Epidermal melanocyte (primary cell): ENCODE data around the gene DLX6.

Experiments
- DNase-seq: peaks from one replicate; pipeline ENCODE4 v3.0.0; 2011; ENCODE audit warnings: low spot score; ENCODE audit not compliant: insufficient read length

DLX6 gene

DNA sequence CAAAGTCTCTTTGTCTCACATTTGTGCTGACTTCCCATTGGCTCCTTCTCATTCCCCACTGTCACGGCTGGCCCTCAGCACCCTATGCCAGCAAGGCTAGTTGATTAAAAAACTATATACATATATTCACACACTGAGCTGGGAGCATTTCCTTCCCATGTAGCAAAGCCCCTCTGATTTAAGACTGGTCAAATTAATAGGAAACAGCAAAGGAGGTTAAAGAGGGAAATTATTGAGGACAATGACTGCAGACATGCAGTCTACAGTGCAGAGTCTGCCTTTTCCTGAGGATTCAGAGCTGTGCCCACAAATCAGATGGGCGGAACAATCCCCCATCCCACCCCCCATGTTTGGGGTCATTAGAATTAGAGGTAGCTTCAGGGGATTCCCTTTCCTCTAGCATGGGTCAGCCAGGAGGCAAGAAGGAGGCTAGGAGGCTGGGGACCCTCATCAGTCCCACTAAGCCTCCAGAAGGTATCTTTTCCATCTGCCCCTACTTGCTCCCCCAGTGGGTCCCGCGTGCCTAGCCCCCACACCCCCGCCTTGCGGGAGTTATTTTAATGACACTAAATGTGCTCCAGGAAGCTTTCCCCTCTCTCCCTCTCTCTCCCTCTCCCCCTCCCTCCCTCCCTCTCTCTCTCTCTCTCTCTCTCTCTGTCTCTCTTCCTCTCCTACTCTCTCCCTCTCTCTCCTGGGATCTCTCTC, 9.8 kb upstream of the DLX6 start:
- no peak for DNase-seq

DNA sequence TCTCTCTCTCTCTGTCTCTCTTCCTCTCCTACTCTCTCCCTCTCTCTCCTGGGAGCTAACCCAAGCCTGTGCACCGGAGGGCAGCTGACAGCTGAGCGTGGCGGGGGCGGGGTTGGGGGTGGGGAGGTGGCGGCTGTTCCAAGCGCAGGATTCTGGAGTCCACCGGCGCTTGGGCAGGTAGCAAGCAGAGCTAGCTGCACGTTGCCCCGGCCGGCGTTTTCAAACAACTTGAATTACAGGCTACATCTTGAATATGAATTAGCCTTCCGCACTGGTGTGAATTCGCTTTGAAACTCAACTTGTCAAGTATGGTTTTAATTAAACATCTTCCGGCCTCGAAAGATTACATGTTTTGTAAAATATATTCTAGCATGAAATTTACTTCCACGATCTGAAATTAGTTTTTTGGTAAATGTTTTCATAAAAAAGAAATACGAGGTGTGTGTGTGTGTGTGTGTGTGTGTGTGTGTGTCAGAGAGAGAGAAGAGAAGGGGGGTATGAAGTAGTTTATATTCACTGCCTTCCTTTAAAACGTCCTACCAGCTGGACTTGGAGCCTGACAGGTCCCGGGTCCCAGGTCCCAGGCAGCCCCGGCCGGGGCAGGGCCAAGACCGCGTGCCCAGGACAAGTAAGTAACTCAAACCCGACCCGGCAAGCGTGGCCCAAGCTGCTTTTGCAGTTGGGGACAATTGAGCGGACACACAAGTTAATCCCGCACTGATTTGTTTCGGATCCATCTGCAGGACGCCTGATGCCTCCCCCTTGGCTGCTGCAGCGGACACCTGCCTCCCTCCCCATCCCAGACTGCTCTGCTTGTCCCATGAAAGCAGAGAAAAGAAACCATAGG, 9.0 kb upstream of the DLX6 start:
- DNase-seq = no peak

DNA sequence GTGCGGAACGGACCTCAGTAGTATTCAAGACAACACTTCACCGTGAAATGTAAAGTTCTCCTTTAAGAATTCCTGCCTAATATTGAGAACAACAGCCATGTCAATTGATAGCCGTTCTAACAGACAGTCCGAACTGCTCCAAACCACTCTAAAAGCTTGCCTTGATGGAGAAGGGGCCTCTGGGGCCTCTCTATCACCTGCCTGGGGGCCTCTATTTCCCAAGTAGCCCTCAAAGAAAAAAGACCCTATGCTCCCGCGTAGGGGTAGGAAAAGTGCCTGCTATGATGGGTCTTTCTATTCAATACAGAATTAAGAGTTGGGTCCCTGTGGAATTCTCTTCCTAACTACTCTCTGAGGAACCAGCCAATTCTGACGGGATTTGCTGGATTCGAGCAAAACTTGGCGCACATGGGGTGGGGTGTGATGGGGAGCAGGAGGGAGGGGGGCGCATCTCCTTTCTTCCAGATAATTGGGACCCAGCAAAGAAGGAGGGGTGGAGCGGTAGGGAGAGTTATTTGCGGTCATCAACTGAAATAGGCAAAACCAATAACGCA, 8.3 kb upstream of the DLX6 start:
- DNase-seq = no peak

DNA sequence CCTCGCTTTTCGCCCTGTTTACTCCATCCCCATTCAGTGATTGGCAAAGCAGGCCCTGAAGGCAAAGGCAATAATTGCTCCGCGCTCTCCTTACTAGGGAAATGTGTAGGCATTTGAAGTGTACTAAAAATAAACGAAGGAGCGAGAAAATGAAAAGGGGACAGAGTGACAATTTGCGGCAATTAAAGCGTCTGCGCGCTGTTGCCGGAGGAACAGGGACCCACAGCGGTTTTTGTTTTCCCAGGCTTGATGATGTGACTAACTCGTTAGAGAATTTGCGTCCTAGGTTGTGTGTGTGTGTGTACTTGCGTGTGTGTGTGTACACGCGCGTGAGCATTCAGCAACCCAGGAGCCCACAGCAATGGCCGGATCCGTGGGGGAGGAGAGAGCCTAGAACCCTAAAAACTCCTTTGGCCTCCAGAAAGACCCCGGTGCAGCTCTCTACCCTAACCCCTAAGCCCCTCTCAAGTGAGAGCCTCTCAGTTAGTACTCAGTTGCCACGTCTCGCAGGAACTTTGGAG, 7.8 kb upstream of the DLX6 start:
- DNase-seq = no peak

DNA sequence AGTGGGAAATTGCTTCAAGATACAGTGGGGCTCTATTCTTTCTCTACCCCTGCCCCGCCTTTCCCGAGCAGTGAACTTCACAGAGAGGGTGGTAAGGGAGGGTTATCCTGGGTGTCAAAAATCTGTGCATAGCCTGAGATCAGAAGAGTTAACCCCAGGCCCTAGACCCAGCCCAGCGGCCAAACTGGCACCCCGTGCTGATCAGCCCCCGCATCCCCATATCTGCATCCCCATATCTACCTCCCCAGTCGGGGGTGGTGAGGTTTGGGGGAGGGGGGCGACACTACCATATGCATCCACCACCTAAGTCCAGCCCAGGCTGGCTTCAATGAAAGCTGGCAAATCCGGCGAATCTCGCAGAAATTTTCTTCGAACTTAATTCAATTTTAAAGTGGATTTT, 7.0 kb upstream of the DLX6 start:
- no peak for DNase-seq

DNA sequence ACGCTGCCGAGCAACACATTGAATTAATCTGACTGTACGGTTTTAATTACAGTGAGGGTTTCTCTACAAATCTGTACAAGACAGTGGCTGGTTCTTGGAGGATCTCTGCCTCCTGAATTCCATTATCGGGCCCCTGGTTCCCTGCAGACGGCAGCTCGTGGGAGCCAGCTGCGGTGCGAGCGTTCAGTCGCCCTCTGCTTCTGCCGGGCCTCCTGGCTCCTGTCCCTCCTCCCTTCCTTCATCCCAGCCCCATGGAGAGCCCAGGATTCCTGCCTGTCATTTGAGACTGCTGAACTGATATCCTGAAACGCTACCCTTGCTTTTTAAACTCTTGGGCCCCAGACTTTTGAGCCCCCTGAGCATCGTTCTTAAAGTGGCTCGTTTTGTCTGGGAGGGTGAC, 6.6 kb upstream of the DLX6 start:
- DNase-seq = no peak

DNA sequence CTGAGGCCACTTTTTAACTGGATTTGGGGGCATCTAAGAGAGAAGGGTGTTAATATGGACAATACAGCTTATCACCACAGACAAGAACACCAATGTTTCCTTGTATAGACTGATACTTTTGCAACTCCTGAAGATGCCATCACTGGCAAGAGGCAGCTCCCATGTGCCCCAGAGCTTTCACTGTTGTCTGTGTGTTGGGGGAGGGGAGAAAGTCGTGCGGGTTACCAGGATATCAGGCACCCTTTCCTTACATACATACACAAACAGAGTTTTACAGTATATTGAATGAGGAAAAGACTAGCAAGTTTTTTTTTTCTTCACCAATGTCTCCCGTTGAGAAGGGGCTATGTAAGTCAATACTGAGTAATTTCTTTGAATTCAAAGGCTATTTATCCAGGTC, 4.1 kb upstream of the DLX6 start:
- no peak for DNase-seq

DNA sequence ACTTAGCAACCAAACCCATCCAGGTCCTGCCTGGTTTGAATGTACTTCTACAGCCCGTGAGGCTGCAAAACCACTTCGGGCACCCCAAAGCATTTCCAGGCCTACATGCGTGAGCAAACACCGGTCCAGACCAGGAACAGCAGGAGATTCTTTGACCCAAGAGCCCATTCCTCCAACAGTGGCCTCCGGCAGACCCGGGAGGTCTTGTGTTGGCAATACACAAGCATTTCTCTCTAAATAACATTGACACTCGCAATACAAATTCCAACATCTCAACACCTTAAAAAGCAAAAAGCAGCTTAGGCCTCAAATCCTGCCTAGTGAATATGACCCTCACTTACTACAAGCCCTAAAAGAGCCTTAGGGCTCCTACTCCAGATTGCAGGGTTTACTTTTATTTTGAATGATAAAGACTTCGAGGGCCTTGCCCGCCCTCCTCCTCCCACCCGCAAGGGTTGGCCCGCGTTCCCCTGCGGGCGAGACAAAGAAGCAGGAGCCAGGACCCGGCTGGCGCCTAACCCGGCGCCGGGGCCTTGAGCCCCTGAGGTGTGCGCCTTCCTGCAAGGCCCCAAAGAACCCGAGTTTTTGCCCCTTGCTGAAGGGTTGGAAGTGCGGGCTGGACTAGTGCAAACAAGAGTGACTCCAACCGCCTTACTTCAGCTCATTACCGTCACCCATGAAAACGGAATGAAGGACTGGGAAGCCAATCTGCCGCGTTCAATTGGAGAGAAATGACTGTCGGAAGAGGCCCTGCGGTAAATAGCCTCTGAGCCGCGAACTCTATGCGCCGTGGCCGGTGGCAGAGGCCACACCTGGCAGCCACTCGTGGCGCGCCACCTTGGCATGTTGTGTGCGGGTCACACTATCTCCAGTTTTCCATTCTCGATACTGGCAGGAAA, 3.4 kb upstream of the DLX6 start:
- DNase-seq = no peak

DNA sequence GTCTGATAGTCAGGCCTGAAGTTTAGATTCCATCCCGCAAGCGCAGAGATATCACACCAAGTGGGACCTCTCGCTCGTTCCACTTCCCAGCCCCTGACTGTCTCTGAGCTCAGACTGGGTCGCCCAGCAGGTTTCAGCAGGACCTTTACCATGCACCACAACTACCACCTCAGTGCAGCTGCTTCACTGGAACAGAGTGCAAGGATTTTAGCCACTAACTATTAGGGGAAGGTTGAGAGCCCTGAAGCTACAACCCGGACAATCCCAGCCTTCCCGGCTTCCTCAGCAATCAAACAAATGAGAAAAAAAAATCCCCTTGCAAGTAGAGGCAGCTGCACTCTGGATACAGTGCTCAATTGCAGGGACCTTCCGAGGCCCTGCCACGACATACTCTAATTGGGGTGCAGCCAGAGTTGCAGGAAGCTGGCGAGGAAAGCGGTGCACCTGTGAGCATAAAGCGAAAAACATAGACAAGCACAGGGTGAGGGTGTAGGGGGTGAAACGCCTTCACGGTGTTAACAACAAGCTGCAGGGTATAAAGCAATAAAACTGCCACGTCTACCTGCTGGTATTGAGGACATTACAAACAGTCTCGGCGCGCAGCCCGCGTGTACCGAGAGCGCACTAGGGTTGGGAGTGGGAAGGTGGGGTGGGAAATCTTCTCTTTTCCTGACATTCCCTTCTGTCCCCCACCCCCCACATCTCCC, 2.6 kb upstream of the DLX6 start:
- DNase-seq = no peak

DNA sequence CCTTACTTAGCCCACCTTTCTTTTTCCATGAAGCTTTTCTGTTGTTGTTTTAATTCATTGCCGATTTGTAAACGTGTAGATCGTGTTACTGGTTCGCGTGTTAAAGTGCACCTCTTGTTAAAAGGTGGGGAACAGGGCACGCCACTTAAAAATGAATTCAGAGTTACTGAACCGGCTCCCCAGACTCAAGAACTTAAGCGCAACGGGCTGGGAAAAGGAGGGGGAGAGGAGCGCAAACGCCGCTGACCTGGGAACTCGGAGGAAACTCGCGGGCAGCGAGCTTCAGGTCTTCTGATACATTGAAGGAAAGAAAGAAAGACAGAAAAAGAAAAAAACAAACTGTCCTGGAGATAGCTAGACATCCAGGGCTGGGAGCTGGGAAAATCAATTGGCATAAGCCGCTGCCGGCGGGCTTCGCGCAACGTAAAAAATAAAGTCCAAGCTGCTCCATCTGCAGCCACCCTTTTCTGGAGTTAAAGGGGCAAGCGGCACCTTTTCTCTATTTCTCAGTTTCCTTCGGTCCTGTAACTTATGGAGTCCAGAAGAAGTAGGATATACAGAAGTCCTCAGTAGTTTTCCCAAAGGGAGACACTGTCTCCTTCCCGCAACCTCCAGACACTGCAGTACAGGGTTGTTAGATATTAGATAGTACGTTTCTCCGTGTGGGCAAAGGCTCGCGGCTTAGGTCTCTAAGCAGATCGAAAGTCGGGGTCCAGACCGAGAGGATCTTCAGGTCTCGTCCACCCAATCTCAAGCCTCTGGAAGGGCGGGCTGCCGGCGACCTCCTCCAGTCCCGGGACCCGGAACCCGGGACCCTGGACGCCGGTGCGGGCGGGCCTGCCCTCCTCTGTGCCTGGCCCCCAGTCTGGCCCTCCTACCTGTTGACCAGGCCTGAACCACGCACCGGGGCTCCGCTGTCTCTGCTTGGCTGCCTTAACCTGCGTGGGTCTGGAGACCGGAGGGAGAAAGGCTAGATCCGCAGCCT, 1.8 kb upstream of the DLX6 start:
- no peak for DNase-seq

DNA sequence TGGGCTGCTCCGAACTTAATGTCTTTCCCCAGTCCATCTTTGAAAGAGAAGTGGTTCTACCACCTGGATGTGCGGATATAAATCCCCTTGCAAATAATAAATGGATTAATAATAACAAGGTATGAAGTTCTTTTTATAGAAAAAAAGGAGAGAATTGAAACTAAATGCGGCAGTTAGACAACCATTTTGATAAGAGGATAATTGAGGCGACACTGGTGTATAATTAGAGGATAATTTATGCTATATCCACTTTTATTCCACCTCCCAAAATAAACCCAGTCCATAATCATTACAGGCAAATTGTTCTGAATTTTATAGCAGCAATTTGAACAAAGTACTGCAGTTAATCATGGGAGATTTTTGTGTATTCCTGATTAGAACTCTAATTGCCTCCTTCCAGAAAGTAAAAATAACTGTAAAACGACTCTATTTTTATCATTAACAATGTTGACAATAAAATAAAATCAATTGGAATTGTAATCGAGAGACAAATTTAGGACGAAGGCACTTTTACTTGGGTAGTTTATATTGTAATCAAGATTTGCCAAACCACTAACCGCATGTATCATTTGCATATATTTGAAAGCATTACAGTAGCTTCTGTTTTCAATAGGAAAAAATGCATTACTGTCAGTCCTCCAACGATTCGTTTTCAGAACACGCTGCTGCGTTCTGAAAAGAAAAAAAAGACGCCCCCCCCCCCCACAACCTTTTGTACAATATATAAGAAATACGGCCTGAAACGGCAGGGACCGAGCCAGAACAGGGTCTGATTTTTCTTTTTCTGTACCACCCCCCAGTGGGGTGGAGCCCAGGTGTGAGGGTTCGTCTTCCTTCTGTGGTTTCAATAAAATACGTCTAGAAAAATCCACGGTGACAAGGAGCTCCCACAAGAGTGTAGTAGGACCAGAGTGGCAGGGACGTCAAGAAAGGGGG, 838 bp upstream of the DLX6 start:
- DNase-seq = no peak

DNA sequence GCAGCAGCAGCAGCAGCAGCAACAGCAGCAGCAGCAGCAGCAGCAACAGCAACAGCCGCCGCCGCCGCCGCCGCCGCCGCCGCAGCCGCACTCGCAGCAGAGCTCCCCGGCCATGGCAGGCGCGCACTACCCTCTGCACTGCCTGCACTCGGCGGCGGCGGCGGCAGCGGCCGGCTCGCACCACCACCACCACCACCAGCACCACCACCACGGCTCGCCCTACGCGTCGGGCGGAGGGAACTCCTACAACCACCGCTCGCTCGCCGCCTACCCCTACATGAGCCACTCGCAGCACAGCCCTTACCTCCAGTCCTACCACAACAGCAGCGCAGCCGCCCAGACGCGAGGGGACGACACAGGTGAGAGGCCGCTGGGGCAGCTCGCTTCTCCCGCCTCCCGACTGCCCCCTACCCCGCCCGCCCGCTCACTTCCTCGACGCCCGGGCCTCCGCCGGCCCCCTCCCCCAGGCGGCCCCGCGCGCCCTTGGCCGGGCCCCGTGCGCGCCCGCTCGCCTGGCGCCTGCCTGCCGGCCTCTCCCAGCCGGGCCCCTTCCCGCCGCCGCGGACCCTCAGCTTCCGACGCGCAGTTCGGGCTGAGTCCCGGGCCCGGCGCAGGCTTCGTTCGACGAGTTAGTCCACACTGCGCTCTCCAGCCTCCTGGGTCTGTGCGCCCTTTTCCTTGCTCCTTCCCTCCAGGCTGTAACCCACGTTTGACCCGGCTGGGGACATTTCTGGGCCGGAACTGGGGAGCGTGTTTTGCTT, 882 bp downstream of the DLX6 start:
- DNase-seq = no peak

DNA sequence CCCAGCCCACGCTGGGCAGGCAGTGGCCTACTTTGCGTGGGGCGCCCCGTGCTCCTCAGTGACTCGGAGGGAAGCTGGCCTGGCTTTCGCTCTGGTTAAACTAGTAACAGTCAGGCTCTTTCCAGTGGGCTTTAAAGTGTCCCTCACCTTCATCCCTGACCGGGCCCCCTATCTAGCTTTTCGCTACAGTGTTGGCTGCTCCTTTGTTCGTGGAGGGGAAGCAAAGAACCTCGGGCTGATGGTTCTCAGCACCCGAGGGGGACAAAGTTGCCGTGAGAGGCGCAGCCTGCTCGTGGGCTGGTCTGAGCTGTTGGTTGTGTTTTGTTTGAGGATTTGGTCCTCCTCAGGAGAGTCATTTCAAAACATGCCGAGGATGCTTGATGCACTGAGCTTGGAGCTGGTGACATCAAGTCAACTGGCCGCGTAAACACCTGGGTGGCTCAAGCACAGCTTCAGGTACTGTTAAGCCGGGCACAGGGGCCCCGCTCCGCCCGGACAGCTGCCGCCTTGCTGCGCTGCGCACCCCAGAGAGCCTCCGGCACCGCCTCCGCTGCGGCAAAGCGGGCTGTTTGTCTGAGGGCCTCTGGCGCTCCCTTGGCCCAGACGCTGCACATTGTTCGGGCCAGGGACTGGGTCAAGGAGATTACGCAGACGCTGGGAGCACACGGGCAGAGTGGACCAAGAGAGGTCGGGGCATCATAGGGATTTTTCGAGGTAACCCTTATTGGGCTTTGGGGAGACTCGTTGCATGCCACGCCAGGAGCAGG, 1.6 kb downstream of the DLX6 start:
- no peak for DNase-seq

DNA sequence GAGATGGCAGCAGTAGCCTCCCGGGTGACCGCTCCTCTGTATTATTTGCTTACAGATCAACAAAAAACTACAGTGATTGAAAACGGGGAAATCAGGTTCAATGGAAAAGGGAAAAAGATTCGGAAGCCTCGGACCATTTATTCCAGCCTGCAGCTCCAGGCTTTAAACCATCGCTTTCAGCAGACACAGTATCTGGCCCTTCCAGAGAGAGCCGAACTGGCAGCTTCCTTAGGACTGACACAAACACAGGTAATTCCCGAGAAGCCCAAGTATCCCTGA, 2.2 kb downstream of the DLX6 start:
- no peak for DNase-seq

DNA sequence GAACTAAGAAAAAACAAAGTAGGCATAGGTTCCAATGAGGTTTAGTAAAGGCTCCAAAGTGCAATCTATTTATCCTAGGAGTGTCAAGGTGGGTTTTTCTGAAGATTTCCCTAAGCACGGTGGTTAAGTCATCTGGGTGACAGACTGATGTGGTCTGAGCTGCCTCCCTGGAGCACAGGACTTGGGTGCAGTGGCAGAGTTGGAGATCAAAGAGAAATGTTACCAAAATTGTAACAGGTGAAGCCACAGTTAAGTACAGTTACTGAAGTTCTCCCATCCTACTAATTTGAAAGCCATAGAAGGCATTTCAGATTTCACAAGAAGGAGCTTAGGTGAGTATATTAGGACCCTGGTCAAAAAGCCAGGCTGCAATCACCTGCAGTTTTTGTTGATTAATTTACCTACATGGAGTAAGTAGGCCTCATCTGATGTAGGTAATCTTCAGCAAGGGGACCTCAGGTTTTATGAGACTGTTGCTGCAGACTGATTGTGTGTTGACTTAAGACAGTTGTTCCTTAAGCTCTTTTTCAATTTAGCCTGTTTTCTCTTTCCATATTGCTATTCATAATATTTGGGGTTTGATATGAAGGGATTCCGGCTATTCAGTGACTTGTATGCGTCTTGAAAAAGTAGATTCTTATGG, 3.0 kb downstream of the DLX6 start:
- no peak for DNase-seq
